Mononuclear cell (primary cell): ENCODE results near the gene RPS6KL1. TPM values are rescaled to one million over a fixed set of nuclear protein-coding genes. Genes with fewer than 3 reads are reported as not detected.
A peak's percentile ranks its signal among the peaks of the same experiment; 100 is the strongest.

Source experiments
- H3K27me3 ChIP-seq: 2 replicates; pipeline ENCODE4 v1.6.0; 2011; ENCODE audit warnings: low read length, control low read depth; ENCODE audit not compliant: insufficient read depth
- H3K4me1 ChIP-seq: 2 replicates; pipeline ENCODE4 v1.5.1; 2011; ENCODE audit warnings: mild to moderate bottlenecking, low read length, control low read depth; ENCODE audit not compliant: insufficient read depth
- H3K4me3 ChIP-seq: 2 replicates; pipeline ENCODE4 v1.5.1; 2011; ENCODE audit warnings: mild to moderate bottlenecking, low read length, moderate library complexity
- H3K9me3 ChIP-seq: 2 replicates; pipeline ENCODE4 v1.5.1; 2011; ENCODE audit warnings: low read depth, mild to moderate bottlenecking, control low read depth, low read length
- total RNA-seq: library from RNA; depleted of rRNA; stranded (reverse); fragments of >200 nt; gene quantifications from one replicate; pipeline ENCODE4 v1.2.3, GENCODE V29; 2012

RPS6KL1 gene
- total RNA-seq, 1 donor = 3.4 TPM

DNA sequence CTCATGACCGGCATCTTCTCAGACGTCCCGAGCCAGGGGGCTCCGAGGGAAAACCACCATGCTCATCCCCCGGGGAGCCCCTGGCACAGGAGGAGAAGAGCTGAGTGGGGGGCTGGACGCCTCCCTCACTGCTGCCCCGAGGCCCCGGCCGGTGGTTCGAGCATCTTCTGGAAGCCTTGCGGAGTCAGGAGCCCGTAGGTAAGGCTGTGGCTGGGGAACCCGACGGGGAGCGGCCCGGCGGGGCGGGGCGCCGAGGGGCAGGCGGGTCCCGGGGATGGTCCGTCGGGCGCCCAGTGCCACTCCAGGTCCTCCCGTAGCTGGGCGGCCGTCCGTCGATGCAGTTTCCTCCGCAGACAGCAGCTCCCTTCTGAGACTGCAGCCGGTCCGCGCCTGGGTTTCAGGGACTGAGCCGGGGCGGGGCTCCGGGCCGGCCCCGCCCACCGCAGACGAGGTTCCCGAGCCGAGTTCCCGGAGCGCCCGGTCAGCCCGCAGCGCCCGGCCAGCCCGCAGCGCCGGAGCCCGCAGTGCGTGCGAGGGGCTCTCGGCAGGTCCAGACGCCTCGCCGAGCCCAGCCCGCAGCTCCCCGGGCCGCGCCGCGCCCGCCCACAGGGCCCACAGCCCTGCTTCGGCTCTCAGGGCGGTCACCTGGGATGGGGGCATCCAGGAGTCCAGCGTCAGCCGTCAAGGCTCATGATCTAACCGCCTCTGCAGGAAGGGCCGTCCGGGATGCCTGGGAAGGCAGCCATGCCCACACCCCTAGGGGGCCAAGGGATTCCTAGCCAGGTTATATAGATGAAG is 32.4 kb upstream of the RPS6KL1 start, which contains the start of gene PGF:
Gene PGF, minus strand, starts transcription at position 369 of the 798 bp plus-strand sequence. Its CDS starts 355 bp downstream, at position 14.
- Histone ChIP-seq H3K9me3 (no peaks in the 10 kb centered on the region), H3K4me3 (peak within 1 kb of the TSS; percentile 24), H3K27me3 (peaks cover 4% of the 10 kb centered on the region), H3K4me1 (peaks cover 8% of the 10 kb centered on the region)

DNA sequence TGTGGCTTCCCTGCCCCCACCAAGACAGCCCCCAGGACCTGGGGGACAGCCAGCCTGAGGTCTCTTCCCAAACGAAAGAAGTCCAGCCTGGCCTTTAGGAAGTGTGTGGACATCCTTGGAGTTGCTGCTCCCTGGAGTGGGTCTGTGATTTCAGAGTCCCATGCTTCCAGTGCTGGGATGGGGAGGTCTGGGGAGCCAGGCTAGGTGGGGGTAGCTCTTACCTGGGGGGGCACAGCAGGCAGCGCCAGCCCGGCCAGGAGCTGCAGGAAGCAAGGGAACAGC is 31.8 kb upstream of the RPS6KL1 start:
- H3K9me3 ChIP-seq = no peaks in the 10 kb centered on the region
- H3K4me1 ChIP-seq = peaks cover 8% of the 10 kb centered on the region
- H3K4me3 ChIP-seq = no peak overlapping the region
- peaks cover 4% of the 10 kb centered on the region for H3K27me3 ChIP-seq

DNA sequence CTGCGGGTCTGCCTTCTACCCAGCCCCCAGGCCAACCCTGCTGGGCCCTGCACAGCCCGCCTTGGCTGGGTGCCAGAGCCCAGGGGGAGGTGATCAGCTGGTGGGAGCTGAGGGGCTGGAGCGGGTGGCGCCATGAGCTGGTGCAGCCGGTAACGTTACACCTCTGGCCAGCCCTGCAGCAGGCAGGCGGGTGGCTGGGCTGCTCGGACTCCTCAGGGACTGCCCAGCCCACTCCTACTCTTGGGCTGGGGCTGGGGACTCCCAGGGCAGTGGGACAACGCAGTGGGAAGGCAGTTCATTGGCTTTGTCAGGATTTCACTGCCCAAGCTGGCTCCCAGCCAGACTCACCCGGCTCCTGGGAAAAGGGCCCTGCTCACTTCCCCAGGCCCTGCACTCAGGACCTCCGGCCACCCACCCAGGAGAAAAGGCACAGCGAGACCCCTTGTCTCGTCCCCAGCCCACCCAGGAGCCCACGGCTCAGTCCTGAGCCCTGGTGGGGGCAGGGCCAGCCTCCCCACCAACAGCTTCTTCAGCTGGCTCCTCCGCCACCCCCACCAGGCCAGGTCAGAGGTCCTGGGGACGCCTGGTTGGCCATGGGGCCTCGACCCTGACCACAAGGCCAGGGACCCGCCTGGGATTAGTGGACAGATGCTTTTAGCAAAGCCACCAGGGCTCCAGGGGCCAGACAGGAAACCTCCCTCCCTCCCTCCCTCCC is 31.3 kb upstream of the RPS6KL1 start:
- H3K4me3 ChIP-seq = no peak overlapping the region
- no peaks in the 10 kb centered on the region for H3K9me3 ChIP-seq
- H3K27me3 ChIP-seq = peaks cover 4% of the 10 kb centered on the region
- H3K4me1 ChIP-seq = peaks cover 8% of the 10 kb centered on the region

DNA sequence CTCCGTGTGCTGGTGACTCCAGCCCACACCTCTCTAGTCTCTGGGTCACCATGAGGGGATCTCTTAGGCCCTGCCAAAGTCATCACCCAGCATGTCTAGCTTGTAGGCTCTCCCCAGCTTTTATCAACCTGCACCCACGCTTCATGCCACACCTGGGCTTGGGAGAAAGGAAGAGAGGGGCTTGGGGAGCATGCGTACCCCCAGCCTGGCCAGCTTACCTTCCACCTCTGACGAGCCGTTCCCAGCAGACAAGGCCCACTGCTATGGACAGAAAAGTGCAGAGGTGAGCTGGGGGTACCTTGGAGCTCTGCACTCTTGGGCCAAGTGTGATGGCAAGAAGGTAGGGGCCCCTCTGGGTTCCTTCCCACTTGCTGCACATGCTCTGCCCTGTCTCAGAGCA is 30.6 kb upstream of the RPS6KL1 start:
- peaks cover 8% of the 10 kb centered on the region for H3K4me1 ChIP-seq
- H3K9me3 ChIP-seq = no peaks in the 10 kb centered on the region
- no peak overlapping the region for H3K4me3 ChIP-seq
- H3K27me3 ChIP-seq = peaks cover 4% of the 10 kb centered on the region

DNA sequence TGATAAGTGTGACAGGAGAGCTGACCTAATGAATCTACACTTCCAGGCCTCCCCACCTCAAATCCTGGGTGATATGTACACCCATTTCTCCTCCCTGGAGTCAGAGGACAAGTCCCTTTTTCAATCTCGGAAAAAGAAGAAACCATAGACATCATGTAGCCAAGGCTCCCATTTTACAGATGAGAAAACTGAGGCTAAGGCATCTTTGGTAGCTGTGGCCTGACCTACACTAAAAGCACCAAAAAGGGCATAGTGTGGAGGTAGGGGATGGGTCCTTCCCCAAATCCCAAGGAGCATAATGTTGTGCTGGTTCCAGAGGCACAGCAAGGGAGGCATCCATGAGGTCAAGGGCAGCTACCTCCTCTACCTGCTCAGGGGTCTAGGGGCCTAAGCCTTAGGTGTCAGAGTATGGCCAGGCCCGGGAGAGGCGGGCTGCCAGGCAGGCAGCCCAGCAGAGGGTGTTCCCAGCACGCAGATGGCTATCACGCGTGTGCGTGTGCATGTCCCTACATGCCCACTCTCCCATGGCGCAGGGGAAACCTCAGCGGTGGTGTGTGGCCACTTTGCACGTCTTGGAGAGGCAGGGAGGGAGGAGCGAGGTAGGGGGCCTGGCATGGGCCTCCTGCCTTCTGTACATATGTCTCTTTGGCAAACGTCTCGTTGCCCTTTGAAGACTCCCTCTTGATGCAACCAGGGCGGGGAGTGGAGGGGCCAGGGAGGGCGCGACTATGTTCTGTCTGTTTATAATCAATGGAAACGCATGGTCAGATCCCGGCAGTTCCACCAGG is 29.8 kb upstream of the RPS6KL1 start:
- Histone ChIP-seq H3K4me1 (peaks cover 8% of the 10 kb centered on the region), H3K27me3 (peaks cover 4% of the 10 kb centered on the region), H3K4me3 (no peak overlapping the region), H3K9me3 (no peaks in the 10 kb centered on the region)

DNA sequence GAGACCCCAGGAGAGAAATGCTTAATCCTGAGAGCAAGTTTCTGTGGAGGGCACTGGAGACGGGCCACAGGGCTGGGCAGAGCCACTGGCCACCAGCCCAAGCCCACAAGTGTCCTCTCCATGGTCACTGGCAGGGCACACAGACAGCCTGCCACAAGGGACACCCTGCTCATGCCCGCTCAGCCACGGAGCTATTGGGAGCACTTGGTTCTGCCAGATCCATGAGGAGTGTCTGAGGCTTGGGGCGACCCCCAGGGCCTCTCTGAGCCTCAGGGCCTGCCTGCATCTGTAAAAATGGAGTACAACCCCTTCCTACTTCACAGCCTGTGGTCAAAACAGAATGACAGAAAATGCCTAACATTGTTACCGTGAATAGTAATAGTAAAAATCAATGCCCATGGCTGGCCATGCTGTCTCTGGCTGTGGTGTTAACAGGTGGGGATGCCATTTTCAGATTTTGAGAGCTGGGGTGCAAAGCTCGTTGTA is 29.2 kb upstream of the RPS6KL1 start:
- Histone ChIP-seq H3K4me3 (no peak overlapping the region), H3K9me3 (no peaks in the 10 kb centered on the region), H3K27me3 (peaks cover 4% of the 10 kb centered on the region), H3K4me1 (peaks cover 8% of the 10 kb centered on the region)

DNA sequence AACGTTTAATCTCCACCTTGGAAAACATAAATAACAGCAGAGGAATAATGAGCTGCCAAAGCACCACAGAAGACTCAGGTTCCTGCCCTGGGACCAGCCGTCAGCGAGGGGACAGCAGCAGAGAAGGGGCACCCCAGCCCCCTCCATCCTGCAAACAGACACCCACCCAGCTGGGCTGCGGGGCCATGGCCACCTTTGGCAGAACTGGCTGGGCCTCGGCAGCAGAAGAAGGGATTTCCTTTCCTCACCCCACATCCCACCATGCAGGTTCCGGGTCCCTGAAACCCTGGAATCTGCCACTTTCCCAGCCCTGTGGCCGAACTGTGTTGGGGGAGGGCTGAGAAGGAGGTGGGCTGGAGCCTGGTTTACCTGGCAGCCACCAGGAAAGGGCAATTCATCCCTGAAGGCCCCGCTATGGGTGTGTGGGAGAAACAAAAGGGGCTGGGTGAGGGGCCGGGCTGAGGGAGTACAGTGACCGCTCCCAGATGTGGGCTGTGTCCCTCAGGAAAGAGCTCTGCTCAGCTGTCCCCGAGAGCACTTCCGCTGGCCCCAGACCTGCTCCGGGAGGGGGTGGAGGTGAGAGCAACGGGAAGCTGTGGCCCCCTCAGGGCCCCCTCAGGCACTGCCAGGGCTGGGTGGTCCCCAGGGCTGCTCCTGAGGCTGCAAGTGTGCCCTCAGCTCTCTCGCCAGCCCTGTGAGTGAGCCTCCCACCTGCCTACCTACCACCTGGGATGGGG is 28.6 kb upstream of the RPS6KL1 start:
- peaks cover 4% of the 10 kb centered on the region for H3K27me3 ChIP-seq
- peaks cover 8% of the 10 kb centered on the region for H3K4me1 ChIP-seq
- H3K9me3 ChIP-seq = no peaks in the 10 kb centered on the region
- no peak overlapping the region for H3K4me3 ChIP-seq

DNA sequence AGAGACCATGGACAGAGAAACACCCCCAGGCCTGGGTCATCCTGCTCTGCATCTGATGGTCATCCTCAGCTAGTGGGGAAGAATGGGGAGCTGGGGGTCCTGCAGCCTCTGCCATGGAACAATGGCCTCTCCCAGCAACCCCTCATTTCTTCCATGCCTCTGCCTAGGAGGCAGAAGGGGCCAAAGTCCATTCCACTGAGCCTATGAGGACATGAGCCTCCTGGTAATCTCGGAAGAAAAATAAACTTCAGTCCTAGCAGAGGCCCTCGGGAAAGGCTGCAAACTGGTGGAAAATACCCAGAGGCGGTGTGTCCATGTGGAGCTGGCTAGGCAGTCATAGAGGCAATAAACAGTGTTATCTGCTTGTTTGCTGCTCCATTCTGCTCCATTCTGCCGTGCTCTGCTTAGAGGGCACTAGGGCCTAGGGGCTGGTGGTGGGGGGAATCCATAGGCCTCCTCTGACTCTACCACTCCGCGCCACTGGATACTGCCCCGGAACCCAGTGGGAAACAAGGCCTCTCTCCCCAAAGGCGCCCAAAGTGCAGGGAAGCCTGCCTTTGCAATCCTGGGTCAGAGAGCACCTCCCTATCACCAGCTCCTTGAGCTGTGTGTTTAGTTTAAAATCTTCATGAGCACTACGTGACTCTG is 27.9 kb upstream of the RPS6KL1 start:
- Histone ChIP-seq H3K4me3 (no peak overlapping the region), H3K9me3 (no peaks in the 10 kb centered on the region), H3K27me3 (peaks cover 4% of the 10 kb centered on the region), H3K4me1 (peaks cover 14% of the 10 kb centered on the region)

DNA sequence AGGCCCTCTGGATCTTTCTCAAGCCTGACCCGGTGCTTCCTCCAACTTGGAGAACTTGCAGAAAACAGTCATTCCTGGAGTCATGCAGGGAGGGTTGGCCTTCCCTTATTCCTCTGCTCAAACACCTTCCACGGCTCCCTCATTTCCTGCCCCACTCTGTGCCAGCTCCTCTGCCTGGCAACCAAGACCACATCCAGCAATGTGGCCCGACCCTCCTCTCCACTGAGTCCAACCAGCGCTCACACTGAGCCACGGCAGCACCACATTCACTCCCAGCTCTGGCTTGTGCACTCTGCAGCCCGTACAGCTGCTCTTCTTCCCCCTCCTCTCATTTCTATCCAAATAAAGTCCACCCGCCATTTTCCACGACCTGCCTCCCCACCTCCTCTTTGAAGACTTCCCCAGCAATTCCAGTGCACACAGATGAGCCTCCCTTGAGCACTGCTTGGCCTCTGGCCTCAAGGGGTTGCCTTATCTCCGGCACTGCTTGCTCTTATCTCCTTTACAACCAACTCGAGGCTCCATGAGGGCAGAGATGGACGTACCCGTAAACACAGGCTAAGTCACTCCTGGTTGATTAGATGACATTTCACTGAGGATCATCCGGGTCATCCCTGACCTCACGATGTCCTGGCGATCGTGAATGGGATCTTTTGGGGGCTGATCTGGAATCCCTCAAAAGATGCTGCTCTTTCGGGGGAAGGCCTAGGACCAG is 27.0 kb upstream of the RPS6KL1 start:
- Histone ChIP-seq H3K4me1 (peaks cover 10% of the 10 kb centered on the region), H3K27me3 (peaks cover 4% of the 10 kb centered on the region), H3K4me3 (no peak overlapping the region), H3K9me3 (no peaks in the 10 kb centered on the region)

DNA sequence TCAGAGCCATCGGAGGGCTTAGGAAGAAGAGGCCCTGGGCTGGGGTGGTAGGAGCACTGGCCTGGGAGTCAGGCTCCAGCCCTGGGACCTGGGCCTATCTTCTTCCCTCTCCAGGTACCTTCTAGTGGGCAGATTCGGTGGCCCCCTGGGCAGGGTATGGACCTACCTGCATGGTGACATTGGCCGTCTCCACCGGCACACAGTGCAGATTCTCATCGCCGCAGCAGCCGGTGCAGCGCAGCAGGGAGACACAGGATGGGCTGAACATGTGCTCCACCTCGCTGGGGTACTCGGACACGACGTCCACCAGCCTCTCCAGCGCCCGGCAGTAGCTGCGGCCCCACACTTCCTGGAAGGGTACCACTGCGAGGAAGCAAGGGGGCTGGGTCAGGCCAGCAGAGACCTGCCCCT is 26.1 kb upstream of the RPS6KL1 start:
- Histone ChIP-seq H3K4me3 (no peak overlapping the region), H3K4me1 (peaks cover 6% of the 10 kb centered on the region), H3K9me3 (no peaks in the 10 kb centered on the region), H3K27me3 (no peaks in the 10 kb centered on the region)

DNA sequence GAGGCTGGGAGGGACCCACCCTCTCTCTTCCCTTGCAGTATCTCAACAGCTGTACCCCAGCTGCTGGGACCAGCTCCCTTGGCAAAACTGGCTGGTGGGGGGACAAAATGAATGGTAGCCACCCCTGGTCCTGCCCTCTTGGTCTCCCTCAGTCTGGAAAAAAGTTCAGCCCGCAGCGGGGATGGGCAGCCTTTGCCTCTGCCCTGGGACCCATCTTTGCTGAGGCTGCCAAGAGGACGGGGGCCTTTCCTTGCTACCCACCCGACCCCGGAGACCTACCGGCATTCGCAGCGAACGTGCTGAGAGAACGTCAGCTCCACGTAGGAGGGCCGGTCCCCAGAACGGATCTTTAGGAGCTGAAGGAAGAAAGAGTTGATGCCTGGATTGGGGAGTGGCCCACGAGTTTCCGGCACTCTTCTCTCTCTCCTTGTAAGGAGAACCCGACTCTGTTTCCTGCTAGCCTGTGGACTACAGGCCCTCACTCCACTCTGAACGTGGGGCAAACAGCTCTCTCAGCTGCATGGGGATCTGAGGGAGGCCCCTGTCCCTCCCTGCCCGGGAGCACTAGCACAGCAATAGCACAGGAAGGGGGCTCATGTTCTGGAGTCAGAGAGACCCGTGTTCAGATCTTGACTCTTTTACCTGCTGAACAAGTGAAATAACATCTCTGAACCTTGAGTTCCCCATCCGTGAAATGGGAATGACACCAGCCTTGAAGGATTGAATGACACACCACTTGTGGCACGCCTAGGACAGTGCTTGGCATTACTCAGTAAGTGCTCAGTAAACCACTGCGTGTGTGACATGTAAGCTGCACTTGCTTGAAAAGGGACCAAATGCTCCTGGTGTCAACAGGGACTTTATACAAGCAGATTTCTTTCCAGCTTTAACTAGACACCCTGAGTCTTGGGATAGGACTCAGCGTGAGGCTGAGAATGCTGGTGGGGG is 25.4 kb upstream of the RPS6KL1 start:
- Histone ChIP-seq H3K4me3 (no peak overlapping the region), H3K27me3 (no peaks in the 10 kb centered on the region), H3K9me3 (no peaks in the 10 kb centered on the region), H3K4me1 (peaks cover 6% of the 10 kb centered on the region)

DNA sequence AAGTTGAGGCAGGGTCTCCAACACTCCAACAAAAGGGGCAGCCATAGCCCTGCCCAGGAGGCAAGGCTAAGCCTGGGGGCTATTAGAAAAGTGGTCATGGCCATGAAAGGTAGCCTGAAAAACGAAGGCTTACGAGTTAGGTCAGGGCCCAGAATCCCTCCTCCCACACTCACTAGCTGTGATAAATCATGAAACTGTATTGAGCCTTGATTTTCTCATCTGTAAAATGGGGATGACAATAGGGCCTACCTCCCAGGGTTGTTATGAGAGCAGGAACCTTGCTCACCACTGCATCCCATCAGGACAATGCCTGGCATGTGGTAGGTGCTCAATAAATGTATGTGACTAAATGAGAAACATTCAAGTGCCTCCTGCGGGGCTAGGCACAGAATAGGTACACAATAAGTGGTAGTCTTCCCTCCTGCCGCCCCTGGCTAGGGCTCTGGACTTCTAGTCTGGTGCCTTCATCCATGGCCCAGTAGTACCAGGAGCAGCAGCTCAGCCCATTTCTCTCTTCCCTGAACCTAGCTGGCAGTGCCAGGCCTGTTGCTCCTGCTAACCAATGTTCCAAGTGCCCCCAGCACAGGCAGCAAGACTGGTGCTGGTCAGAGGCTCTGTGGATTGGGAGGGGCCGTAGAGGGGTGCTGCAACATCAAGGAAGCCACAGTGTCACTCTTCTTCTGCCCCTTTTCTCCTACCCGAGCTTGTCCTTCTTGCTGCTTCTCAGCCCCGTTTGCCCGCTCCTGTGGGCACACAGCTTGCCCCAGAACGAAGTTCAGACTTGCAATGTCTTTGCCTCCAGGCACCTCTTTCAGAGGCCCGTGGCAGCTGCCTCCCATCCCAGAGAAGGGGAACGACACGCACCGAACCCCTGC is 24.5 kb upstream of the RPS6KL1 start:
- no peaks in the 10 kb centered on the region for H3K27me3 ChIP-seq
- H3K4me3 ChIP-seq = no peak overlapping the region
- H3K9me3 ChIP-seq = no peaks in the 10 kb centered on the region
- peaks cover 14% of the 10 kb centered on the region for H3K4me1 ChIP-seq
